ENCODE data around the gene KMT5C. TPM values are rescaled to one million over a fixed set of nuclear protein-coding genes. Genes with fewer than 3 reads are reported as not detected.

Gene KMT5C
- polyA plus RNA-seq (2013, experiment 1 of 2; ENCODE audit: insufficient read length), result 7.2 TPM
- 5.9 TPM for polyA plus RNA-seq (2013, experiment 2 of 2; ENCODE audit: insufficient read length)

DNA sequence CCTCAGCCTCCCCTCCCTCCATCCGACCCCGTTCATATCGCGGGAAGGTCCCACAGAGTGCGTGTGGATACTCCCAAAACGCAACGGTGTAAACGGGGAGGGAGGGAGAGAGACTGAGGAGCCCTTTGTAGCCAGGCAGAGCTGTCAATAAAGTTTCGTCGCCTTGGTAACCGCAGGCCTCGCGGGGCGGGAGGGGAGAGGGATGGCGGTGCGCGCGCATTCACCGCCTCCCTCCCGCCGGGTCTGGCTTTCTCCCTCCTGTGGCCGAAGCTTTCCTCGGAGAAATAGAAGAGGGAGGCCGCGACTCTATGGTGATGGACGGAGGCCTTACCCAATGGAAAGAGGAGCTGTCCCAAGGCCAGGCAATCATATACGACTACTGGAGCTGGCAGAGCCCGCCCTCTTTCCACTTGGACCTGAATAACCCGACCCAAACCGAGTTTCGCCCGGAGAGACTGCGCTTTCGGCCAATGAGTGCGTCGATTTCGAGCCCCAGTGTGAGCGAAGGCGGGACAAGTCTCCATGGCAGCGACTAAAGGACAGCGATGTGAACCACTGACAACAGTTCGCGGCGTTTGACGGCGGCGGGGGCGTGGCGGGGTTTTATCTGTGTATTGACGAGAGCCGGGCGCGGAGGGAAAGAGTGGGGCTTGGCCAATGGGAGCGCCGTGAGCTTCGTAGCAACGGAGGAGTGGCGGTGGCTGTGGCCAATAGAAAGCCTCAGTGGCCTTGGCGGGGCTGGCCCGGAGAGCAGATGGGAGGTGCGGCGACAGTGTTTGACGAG lies at the start of gene KMT5C:
Gene KMT5C, plus strand, starts transcription at position 772 of the 784 bp plus-strand sequence. CDS start 2,061 bp downstream, outside the sequence.
- DNase-seq, result peak; percentile 100

GRCh38 chr19:55297267-55297666 lies 42.4 kb upstream of the KMT5C start:
- DNase-seq, result no peak

- DNase-seq, result no peak
Measured at GRCh38 chr19:55299991-55300390, 39.7 kb upstream of the KMT5C start.

- no peak for DNase-seq
Measured at GRCh38 chr19:55300886-55301458, 38.7 kb upstream of the KMT5C start.

DNA sequence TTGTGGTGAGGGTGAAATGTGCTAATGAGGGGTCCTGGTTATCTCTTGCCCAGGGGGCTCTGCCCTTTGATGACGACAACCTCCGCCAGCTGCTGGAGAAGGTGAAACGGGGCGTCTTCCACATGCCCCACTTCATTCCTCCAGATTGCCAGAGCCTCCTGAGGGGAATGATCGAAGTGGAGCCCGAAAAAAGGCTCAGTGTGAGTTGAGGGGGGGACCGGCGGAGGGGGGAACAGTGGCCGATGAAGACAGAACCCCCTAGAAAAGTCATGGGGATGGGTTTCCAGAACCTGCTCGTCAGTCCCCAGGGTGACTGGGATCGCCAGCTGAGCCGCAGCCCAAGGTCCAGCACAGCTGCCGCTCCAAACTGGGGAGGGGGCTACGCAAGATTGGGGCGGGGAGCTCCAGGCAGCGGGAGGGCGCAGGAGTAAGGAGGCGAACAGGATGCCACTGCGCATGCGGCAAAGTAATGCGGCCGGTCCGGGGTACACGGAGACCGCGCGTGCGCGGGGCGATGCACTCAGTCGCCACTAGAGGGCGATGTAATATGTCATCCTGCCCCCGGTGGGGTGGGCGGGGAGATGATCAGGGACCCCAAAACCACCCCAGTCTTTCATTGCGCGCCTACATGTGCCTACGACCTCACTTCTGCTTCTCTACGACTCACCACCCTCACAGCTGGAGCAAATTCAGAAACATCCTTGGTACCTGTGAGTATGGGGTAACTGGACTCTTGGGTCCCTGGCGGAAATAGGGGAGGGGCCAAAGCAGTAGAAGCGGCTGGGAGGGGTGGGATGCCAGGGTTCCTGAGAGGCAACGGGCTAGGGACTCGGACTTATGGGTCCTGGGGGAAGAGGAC lies 38.0 kb upstream of the KMT5C start:
- peak; percentile 64 for DNase-seq

DNA sequence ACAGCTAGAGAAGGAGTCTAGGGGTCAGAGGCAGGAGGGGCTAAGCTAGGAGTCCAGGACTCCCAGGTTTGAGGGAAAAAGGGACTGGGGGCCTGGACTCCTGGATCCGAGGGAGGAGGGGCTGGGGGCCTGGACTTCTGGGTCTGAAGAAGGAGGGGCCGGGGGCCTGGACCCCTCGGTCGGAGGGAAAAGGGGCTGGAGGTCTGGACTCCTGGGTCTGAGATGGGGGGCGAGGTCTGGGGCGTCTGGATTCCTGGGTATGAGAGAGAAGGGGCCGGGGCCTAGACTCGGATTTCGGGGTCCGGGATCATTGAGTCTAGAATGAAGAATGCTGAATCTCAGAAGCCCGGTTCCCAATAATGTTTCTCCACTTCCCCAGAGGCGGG lies 37.4 kb upstream of the KMT5C start:
- DNase-seq, result no peak

DNA sequence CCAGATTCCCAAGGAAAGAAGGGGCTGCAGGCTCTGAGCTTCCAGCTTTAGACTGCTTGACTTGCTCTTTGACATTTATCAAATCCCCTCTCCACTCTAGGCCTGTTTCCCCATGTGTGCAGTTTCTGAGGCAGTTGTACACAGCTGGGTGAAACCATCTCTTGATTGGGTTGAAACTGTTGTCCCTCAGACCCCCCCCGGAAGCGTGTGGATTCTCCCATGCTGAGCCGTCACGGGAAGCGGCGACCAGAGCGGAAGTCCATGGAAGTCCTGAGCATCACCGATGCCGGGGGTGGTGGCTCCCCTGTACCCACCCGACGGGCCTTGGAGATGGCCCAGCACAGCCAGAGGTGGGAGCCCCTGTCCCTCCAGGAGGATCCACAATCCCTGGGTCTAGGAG lies 36.2 kb upstream of the KMT5C start:
- no peak for DNase-seq

DNA sequence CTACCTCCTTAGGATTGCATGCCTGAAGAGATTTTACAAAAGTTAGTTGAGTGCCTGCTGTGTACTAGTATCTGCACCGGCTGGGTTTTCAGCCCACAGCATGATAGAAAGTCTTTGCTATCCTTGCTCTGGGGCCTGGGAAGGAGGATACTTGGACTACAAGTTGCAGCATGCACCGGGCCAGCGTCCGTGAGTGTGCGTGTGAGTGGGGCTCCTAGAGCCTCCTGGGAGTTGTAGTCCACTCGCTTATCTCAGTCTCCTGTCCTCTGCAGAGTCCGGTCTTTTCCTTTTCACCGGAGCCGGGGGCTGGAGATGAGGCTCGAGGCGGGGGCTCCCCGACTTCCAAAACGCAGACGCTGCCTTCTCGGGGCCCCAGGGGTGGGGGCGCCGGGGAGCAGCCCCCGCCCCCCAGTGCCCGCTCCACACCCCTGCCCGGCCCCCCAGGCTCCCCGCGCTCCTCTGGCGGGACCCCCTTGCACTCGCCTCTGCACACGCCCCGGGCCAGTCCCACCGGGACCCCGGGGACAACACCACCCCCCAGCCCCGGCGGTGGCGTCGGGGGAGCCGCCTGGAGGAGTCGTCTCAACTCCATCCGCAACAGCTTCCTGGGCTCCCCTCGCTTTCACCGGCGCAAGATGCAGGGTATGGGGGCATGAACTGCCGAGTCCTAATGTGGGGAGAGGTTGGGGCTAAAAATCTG lies 35.2 kb upstream of the KMT5C start:
- peak; percentile 36 for DNase-seq

DNA sequence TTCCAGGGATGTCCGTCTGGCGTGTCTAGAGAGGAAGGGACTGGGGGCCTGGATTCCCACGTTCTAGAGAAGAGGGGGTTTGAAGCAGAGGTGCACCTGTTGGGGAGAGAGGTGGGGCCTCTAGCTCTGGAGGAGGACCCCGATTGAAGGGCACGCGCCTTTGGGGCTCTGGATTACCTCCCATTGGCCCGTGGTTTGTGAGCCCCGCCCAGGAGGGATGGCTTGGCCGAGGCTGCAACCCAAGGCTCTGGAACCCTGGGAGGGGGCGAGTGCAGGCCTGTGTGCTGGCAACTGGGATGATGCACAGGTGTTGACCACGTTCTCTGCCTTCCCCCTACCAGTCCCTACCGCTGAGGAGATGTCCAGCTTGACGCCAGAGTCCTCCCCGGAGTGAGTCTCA lies 34.7 kb upstream of the KMT5C start:
- DNase-seq, result no peak

GRCh38 chr19:55305491-55305890 lies 34.2 kb upstream of the KMT5C start:
- DNase-seq, result peak; percentile 21

- DNase-seq, result no peak
Measured at GRCh38 chr19:55305983-55306562, 33.6 kb upstream of the KMT5C start.

DNA sequence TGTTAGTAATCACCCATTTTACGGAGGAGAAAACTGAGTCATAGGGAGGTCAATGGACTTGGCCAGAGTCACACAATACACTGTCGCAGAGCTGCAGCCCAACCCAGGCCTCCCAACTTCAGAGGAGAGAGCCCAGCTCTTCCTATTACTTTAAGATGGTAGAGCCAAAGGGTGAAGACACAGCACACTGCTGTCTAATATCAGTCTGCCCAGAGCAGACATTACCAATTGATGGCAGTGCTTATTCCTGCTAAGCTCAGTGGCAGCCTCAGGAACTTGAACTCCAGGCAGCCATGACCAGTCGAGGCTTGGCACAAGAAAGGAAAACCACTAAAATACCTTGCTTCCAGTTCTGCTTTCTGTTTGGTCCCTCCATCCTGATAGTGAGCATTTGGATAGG lies 33.0 kb upstream of the KMT5C start:
- DNase-seq, result no peak

- no peak for DNase-seq
Measured at GRCh38 chr19:55308281-55308680, 31.4 kb upstream of the KMT5C start.

GRCh38 chr19:55309448-55309847 lies 30.2 kb upstream of the KMT5C start:
- DNase-seq, result no peak

DNA sequence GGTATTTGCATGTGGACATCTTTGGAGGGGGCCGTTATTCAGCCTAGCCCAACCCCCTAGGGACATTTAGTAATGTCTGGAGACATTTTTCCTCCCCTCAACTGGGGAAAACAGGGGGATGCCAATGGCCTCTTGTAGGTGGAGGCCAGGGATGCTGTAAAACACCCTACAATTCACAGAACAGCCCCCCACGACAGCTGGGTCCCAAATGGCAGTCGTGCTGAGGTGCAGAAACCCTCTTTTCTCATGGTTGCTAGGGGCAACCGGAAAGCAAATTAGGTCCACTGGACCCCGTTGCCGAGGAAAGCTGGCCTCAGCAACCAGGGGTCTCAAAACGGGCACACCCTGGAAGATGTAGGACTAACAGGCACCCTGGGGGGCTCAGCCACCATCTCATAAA lies 29.2 kb upstream of the KMT5C start:
- DNase-seq, result no peak

DNA sequence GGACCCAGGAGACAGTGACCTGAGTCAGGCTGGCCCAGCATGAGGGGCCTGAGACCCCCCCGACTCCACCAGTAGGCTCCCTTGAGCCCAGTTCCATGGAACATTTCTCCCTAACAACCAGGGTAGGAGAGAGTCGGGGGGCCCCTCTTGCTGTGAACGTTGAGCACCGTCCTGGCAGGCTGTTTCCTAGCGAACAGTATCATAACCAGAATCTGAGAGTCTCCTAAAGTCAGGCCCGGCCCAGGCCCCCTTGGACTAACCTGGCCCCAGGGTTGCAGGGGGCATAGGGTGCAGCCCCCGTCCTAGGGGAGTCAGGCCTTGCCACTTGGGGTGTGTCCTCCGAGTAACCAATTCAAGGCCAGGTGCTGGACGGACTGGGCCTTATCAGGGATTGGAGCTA lies 28.3 kb upstream of the KMT5C start:
- DNase-seq, result no peak

- no peak for DNase-seq
Measured at GRCh38 chr19:55311797-55312196, 27.9 kb upstream of the KMT5C start.

DNA sequence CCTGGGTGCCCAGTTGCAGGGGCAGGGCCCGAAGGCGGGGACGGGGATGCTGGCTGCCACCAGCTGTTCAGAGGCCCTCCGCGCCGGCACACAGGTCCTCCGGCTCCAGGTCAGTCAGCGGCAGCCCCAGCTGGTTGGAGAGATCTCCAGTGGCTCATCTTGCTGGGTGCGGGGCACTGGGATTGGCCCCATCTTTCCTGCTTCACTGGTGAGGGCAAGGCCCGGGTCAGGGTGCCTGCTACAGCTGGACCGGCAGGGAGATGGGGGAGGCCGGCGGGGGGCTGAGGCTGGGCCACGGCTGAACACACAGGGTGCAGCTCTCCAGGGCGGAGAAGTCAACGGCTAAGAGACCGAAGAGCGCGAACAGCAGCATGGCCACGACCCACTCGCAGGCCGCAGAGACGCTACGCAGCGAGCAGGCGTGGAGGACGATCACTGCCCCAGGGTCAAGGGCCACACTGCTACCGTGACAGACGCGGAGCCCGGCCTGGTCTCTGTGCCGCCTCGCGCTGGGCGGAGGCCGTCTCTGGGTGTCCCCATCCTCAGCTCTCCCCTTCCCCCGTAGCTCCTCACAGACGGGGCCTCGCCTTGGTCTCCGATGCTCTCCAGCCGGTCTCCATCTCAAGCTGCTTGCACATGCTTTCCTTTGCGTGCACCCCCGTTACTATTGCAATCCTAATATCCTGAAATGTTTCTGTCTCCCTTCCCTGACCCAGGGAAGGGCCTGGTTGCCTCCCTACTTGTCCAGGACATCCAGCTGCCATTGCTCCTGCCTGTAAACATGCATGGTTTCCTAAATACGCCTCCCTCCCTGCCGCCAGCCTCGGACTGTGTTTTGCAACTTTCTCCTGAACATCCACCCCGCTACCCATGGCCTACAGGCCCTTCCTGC lies 26.8 kb upstream of the KMT5C start:
- DNase-seq, result no peak

DNA sequence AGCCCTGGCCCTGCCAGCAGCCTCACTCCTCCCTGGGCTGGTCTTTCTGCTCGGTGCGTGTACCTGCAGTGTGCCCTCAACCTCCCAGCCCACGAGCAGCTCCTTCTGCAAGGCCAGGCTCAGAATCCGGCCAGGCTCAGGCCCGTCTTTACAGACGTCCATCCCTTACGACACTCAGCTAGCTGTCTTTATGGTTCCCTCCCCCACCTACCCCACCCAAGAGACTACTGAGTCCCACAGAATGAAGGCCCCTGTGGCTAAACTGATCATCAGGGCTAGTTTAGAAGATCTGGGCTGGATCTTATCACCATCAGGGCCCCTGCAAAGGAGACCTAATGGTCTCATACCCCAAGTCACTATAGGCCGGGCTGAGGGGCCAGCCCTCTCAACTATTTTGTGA lies 25.3 kb upstream of the KMT5C start:
- DNase-seq, result no peak

DNA sequence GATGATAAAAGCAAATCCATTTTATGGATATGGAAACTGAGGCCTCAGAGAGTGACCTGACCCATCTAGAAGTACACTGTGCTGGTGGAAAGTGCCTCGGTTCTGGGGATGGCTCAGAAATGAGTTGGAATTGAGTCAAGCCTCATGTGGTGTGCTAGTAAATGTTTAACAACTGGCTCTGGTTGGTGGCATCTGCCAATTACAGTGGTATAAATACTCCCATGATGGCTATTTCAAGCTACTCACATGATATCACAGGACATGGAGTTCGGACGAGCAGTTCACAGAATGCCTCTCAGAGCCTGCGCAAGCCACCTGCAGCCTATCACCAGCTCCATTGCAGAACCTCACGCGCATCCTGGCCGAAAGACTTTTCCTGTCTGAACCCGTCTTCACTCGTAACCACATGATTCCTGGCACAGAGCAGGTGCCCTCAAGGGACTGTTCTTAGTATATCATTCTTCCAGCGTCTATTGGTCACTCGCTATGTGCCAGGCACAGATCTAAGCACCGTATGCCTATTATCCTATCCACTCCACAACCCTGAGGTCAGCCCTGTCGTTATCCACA lies 23.6 kb upstream of the KMT5C start:
- no peak for DNase-seq

- no peak for DNase-seq
Measured at GRCh38 chr19:55316646-55317045, 23.0 kb upstream of the KMT5C start.
